ENCODE data around the gene FAM24A.
"Not testable (repeated sequence)": the region's sequence is repeated elsewhere in the genome, so short reads cannot be mapped to it uniquely, and the experiment has no call there.

The FAM24A gene, protein sequence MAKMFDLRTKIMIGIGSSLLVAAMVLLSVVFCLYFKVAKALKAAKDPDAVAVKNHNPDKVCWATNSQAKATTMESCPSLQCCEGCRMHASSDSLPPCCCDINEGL

DNA sequence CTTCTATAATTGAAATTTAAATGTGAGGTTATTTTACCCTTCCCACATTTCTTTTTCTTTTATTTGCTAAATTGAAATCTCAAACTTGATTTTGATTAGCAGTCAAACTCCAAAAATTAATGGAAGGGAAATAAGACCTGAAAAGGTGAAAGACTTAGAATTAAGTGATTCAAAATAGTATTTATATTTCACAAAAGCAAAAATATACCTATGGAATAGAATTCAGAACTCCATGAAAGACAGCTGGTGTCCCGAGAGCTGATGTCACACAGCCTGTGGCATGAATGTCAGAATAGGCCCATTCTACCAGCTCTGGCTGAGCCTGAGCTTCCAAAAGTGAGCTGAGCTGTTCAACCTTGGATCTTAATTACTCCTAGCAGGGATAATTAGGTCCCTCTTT, at the start of gene FAM24A:
Gene FAM24A, plus strand, starts transcription at position 301 of the 400 bp plus-strand sequence. CDS start 1,025 bp downstream, outside the sequence.
- no peak for DNase-seq

DNA sequence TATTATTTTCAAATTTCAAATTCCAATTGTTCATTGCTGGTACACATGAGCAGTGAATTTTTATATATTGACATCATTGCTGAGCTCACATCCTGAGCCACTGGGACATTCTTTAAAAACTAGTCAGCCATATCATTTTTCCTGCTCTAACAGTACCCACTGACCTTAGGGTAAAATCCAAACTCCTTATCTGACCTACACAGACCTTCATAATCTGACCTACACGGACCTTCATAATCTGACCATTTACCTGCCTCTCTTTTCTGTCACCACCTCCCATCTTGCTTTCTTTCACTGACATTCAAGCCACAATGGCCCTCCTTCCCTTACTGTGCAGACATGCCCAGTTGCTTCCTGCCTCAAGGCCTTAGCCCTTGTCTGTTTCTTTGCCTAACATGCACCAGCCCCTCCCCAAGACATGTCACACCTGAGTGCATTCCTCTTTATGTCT, 48.7 kb upstream of the FAM24A start:
- no peak for DNase-seq

DNA sequence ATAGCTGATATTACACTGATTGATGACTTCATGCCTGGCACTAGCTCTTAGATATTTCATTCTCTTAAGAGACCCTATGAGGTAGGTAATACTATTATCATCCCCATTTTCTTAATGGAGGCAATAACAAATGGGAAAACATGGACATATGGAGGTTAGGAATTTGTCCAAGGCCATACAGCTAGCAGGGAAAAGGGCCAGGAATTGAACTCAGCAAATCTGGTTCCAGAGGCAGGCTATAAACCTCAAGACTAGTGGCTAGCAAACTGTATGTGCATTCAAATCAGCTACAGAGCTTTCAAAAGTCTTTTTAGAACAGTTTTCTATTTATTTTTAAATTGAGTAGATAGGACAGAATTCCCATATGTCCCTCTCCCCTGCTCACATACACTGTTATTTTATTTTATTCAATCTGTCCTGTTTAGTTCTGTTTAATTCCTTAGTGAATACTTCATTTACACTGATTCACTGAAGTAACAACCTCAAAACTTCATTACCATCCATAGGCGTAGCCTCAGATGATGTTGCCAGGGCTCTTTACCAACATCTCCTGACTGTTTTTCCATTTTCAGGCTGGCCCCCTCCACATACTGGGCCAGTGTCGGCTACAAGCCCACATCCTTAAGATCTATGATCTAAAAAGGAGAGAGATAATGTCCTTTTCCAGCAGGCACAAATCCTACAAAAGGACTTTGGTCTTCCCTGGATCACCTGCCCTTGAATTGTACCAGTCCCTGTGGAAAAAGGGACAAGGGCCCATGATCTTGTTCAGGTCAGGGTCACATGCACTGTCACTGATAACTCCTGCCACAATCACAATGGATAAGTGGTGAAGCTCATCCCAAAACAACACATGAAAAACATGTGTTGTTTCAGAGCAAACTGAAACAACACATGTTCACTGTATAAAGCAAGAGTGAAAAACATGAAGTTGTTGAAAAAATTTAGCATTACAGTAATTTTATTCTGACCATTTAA, 46.9 kb upstream of the FAM24A start:
- DNase-seq, result no peak

DNA sequence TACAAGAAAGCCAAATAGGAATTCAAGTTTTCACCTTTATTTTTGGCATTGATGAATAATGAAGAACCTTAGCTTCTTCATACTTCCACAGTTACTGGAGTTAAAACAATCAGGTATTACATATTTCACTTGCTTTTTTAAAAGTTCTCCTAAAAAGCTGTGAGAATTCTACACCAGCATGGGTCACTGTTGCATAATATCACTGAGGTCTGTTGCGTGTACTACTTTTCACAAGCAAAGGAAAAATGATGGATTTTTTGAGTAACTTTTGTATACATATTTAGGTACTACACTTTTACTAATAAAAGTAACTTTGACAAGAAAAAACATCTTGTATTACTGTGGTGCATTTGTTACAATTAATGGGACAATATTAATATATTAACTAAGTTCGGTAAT, 46.2 kb upstream of the FAM24A start:
- no peak for DNase-seq

DNA sequence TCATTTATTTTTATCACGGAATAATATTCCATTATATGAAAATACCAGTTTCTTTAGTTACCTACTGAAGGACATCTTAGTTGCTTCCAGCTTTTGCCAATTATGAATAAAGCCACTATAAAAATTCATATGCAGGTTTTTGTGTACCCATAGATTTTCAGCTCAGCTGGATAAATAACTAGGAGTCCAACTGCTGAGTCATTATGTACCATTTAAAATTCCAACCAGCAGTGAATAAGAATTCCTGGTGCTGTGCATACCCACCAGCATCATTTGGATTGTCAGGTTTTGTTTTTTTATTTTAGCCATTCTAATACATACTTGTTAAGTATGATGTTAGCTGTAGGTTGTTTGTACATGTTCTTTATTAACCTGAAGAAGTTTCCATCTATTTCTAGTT, 45.5 kb upstream of the FAM24A start:
- DNase-seq, result no peak

DNA sequence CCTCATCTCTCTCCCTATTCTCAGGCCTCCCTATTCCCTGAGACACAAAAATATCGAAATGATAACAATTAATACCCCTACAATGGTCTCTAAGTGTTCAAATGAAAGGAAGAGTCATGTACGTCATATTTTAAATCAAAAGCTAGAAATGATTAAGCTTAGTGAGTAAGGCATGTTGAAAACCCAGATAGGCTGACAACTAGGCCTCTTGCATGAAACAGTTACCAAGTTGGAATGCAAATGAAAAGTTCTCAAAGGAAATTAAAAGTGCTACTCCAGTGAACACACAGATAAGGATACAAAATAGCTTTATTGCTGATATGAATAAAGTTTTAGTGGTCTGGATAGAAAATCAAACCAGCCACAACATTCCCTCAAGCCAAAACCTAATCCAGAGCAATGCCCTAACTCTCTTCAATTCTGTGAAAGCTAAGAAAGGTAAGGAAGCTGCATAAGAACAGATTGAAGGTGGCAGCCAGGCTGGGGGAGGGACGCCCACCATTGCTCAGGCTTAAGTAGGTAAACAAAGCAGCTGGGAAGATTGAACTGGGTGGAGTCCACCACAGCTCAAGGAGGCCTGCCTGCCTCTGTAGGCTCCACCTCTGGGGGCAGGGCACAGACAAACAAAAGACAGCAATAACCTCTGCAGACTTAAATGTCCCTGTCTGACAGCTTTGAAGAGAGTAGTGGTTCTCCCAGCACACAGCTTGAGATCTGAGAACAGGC, 43.5 kb upstream of the FAM24A start:
- DNase-seq, result not testable (repeated sequence)

DNA sequence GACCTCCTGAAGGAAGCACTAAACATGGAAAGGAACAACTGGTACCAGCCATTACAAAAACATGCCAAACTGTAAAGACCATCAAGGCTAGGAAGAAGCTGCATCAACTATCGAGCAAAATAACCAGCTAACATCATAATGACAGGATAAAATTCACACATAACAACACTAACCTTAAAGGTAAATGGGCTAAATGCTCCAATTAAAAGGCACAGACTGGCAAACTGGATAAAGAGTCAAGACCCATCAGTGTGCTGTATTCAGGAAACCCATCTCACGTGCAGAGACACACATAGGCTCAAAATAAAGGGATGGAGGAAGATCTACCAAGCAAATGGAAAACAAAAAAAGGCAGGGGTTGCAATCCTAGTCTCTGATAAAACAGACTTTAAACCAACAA, 41.6 kb upstream of the FAM24A start:
- not testable (repeated sequence) for DNase-seq

DNA sequence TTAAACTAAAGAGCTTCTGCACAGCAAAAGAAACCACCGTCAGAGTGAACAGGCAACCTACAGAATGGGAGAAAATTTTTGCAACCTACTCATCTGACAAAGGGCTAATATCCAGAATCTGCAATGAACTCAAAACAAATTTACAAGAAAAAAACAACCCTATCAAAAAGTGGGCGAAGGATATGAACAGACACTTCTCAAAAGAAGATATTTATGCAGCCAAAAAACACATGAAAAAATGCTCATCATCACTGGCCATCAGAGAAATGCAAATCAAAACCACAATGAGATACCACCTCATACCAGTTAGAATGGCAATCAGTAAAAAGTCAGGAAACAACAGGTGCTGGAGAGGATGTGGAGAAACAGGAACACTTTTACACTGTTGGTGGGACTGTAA, 38.5 kb upstream of the FAM24A start:
- not testable (repeated sequence) for DNase-seq

DNA sequence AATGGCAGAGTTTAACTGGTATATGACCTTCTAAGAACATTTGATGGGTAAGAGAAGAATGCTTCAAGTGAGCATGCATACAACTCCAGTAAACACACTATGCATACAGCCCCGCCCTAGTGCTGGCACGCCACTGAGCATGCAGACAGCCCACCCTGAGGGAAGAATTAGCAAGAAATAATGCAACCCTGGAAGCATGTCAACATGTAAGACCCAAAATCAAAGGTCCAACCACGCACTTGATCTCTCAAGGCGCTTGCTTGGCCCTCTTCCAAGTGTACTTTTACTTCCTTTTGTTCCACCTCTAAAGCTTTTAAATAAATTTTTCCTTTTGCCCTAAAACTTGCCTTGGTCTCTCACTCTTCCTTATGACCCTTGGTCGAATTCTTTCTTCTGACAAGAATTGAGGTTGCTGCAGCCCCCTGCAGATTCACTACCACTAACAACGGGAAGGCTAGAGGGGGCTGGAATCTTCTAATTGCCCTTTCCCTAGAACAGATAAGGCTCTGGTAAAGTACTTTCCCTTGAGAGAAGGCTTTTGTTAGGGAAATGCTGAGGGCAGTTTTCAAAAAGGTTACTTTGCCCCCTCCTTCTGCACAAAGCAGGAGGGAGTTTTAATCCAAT, 34.5 kb upstream of the FAM24A start:
- no peak for DNase-seq

DNA sequence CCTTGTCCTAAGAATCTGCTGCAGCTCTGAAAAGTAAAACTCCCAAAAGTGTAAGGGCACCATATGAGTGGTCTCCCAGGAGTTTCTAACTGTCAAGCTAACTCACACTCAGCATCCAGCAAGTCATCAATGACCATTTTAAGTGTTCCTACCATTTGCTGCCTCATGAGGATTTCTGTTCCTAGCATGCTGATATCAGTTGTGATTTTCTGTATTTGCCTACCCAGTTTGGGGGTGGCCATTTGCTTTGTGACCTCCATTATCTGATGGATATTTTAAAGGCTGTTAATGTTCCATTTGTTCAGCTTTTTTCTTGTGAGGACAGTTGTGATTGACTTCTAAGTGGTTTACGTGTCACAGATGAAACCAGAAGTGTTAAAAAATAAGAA, 33.9 kb upstream of the FAM24A start:
- DNase-seq, result no peak

DNA sequence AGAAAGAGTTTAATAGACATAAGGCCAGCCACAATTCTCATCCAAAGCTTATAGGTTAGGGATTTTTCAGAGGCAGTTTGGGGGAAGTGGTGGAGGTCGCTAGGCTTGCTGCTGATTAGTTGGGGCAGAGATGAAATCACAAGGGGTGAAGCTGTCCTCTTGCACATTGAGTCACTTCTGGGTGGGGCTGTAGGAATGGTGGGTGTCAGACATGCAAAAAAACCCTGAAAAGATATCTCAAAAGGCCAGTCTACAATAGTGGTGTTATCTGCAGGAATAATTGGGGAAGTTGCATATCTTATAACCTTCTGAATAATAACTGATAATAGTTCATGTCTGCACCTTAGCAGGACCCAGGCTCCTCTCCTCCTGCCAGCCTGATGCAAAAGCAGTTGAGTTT, 33.1 kb upstream of the FAM24A start:
- no peak for DNase-seq

DNA sequence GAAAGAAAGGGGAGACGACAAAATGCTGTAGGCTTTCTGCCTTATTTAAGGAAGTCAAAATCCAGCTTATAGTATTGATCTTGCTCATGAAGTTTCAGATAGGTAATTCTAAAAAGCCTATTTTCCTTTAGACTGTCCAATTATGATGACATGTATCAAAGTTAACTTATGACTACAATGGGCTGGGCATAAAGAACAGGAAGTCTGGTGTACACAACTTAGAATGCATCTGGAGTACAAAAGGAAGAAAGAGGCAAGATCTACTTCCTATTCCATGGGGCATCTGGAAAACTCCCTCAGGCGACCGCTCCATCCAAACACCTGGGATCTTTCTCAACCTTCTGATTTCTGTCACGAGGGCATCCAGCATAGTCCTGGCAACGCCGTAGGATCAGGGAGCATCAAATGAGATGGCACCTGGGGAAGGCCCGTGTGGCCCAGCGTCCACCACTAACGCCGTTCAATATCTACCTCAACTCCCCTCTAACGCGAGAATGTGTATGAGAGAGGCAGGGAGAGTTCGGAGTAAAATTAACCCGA, 31.5 kb upstream of the FAM24A start:
- DNase-seq, result no peak

DNA sequence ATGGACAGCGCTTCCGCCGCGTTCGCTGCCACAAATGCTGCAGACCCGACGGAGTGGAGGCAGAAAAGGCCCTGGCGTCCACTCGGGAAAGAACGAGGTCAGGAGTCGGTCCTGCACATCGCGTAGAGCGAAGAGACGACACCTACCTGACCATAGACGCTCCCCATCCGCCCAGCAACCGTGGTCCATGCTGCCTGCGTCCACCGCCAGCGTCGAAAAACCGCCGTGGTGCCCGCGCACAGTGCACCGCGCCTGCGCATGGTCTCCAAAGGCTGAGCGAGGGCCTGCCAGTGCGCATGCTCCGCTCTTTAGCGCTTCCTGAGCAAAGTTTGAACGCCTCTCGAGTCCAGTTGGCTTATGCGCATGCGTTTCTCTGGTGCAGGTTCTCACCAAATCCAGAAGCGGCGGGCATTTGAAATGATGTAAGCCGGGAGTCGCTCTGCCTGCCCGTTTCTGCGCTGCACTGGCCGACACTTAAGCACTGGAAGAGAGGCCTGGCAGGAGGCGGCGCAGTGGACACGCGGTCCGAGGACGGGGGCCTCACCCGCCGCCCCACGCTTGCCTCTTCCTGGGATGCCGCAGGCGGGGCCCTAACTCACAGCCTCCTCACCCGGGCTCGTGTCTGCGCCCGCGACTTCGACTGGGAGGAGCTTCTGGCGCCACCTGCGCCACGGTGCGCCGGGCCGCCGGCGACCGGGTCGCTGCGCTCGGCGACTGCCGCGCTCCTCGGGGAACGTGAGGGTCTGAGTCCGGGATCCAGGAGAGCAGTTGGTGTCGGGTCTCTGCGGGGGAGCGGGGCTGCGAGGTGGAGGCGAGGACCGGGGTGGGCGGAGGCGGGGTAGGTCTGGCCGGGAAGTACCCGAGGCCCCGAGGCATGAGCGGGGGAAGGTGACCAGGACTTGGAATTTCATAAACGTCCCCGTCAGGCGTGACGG, 30.8 kb upstream of the FAM24A start, which contains the start of gene FAM24B:
Gene FAM24B, minus strand, starts transcription at position 243 of the 935 bp plus-strand sequence. CDS start 29,066 bp downstream, outside the sequence.
- DNase-seq, result peak; percentile 94

DNA sequence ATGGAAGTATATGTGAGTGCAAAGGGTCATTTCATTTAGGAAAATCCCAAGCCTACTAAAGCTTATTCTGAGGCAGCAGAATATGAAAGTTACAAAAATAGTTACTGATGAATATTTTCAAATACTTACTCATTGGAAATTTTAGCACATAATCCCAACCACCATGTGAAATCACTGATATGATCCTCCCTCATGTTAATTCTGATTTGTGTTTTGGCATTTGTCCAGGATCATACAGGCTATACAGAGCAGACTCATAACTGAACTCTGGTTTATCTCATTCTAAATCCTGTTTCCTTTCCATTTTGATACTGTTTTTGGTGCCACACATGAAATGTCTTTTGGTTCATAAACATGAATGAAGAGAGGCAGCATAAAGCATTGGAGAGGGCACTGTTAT, 27.6 kb upstream of the FAM24A start:
- no peak for DNase-seq

DNA sequence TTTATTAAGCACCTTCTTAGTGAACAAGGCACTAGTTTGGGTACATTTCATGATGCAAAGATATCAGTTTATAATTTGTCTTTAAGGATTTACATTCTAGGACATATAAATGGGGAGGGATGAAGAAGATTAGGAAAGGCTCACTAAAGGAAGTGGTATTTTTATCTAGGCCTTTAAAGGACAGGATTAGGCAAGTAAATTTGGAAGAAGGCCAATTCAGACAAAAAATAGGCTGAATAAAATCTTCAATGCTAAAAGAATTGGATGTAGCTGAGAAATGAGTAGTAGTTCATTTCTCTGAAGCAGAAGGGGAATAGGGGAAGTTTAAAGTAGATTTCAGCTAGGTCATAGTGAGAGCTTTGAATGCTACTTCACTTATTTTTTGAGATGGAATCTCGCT, 26.2 kb upstream of the FAM24A start:
- DNase-seq, result no peak

DNA sequence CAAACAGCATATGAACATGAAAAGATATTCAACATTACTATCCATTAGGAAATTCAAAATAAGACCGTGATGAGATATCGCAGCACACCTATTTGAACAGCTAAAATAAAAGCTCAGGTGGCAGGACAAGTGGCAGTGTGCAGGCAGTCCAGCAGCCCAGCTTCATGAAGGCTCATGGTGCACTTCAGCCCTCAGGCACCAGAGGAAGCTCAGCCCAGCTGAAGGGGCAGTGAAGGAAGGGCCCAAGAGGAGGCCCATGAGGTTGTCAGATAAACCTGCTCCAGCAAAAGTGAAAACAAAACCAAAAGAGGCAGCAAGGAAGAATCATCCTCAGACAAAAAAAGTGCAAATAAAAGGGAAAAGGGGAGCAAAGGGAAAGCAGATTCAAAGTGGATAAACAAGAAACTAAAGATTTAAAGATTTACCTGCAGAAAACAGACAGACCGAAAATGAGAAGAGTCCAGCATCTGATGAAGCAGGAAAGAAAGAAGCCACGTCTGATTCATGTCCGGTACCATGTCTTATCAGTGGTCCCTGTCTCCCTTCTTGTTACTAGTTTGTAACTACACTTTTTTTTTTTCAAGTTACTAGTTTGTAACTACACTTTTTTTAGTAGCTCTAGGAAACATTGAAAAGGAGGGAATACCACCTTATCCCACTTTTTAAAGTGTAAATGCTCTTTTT, 16.0 kb upstream of the FAM24A start:
- DNase-seq, result no peak

DNA sequence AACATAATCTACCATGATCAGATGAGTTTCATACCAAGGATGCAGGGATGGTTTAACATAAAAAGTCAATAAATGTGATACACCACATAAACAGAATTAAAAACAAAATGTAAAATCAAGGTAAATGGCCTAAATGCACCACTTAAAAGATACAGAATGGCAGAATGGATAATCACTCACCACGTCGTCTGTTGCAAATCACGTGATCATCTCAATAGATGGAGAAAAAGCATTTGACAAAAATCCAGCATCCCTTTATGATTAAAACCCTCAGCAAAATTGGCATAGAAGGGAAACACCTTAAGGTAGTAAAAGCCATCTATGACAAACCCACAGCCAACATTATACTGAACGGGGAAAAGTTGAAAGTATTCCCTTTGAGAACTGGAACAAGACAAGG, 6.5 kb upstream of the FAM24A start:
- not testable (repeated sequence) for DNase-seq

DNA sequence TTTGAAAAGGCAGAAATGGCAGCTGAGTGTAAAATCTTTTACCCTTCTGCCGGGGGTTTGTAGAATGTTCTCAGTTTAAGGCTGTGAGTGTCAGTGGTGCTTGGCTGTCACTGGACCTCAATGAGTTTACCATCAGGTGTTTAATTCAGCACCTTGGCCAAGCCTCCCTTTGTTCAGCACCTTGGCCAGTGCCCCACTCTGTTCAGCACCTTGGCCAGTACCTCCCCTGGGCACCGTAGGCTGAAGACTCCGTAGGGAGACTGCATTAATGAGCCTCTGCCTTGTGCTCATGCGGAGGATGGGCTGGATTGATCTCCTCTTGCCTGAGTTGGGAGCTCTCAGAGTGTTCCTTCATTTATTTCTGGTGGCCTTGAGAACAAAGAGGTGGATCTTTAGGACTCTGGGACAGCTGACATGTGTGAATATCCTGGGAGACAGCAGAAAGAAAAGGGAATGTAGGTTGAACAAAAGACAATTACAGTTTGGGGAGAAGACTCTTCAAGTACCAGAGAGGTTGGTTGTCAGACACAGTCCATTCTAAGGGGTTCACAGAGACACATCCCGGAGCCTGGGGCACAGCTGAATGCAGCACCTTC, 1.6 kb downstream of the FAM24A start:
- DNase-seq, result peak; percentile 48

DNA sequence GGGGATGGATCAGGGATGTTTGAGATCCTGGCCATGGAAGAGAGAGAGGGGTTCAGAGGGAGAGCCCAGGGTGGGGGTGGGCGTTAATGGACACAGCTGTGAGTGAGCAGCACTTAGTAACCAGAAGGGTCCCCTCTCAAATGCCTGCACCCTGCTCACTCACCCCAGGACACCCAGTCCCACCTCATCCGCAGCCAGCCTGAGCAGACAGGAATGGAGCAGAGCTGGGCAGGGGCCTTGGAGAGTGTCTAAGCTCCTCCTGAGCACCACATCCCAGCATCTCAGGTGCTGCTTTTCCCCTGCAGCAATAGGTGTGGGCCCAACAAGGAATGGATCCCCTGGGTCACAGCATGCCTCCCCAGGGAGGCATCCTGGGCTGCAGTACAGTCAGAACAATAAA, 5.3 kb downstream of the FAM24A start:
- no peak for DNase-seq

DNA sequence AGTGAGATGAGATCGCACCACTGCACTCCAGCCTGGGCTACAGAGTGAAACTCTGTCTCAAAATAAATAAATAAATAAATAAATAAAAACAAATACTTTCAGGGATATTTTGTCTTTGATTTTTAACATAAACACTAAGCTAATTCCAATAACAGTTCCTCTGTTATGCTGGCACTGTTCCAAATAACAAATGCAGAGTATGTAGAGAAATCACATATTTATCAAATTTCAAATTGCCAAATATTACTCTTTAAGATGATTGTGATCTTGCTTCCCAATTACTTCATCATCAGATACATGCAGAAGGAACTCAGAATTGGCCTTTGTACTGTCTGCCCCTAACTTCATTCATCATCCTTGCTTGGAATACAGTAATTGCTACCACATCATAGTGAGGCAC, 19.7 kb downstream of the FAM24A start:
- no peak for DNase-seq

All from activated naive CD4-positive, alpha-beta T cell treated with anti-CD3 and anti-CD28 coated beads, Interleukin-2, amount 50 U/mL, for 16 hours (primary cell).